Measurements from ENCODE around the gene TRIM49B. TPM values are rescaled to one million over a fixed set of nuclear protein-coding genes. Genes with fewer than 3 reads are reported as not detected.
"Not testable (repeated sequence)": the region's sequence is repeated elsewhere in the genome, so short reads cannot be mapped to it uniquely, and the experiment has no call there.

Gene TRIM49B
- total and polyA plus RNA-seq, 2 of the 8 experiments (the other 6 are each of a cell fraction or from before 2014, with no cell fraction given) = not detected

DNA sequence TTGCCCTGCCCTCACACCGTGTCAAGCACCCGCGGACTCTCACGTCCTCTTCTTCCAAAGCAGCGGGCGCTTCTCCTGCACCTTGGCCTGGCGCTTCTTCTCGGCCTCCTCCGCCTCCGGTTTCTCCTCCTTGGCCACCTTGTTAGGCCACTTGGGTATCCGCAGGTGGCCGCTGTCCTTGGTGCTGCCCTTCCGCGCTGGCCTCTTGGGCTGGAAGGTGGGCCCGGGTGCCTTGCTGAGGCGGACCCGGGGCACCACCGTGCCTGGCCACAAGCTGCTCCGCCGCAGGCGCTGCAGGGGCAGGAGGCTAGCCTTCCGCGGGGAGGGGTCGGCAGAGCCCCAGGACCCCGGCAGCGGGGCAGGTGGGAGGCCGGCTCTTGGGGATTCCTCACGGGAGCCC is 19.6 kb downstream of the TRIM49B start:
- H3K23me2 ChIP-seq (ENCODE audit: low read depth, low read length); H4K91ac ChIP-seq (replicated peaks; ENCODE audit: insufficient read length, low read length); H3K4me1 ChIP-seq (replicated peaks in 1 of 4; ENCODE audit: control insufficient read depth in 3 of 4, insufficient read depth in 4 of 4, low read length in 3 of 4); H3K79me2 ChIP-seq (ENCODE audit: control insufficient read depth in 1 of 2, insufficient read depth in 2 of 2, low read length in 2 of 2); POLR2A ChIA-PET (ENCODE audit: partially characterized antibody); H3K56ac ChIP-seq (replicated peaks; ENCODE audit: insufficient read length, low read depth, low read length); H3K4ac ChIP-seq (replicated peaks; ENCODE audit: insufficient read length, low read depth, low read length); H3K14ac ChIP-seq (ENCODE audit: insufficient read length); CTCF ChIA-PET (ENCODE audit: partially characterized antibody); H3K36me3 ChIP-seq (ENCODE audit: control insufficient read depth in 2 of 4, insufficient read depth in 4 of 4, low read length in 3 of 4); H2BK5ac ChIP-seq (ENCODE audit: low read depth, low read length); H4K8ac ChIP-seq (ENCODE audit: extremely low read depth, insufficient read depth, low read length); H3K27me3 ChIP-seq (replicated peaks in 1 of 4; ENCODE audit: control insufficient read depth in 3 of 4, extremely low read depth in 1 of 4, insufficient read depth in 3 of 4, low read length in 3 of 4); H3K23ac ChIP-seq (ENCODE audit: insufficient read length); H3K4me2 ChIP-seq (ENCODE audit: insufficient read depth in 1 of 2, low read depth in 2 of 2, low read length in 2 of 2); H3K79me1 ChIP-seq (ENCODE audit: low read depth, low read length); H3K18ac ChIP-seq (ENCODE audit: extremely low read depth, low read length); H3K27ac ChIP-seq (ENCODE audit: low read depth, low read length); H2AK5ac ChIP-seq (ENCODE audit: low read depth, low read length); H2BK20ac ChIP-seq (ENCODE audit: low read length); DNase-seq (ENCODE audit: low read depth in 1 of 2, low spot score in 2 of 2); H2AFZ ChIP-seq (ENCODE audit: low read length); H4K20me1 ChIP-seq (replicated peaks in 1 of 2; ENCODE audit: control insufficient read depth in 1 of 2, insufficient read depth in 2 of 2, low read length in 2 of 2); H4K5ac ChIP-seq (ENCODE audit: insufficient read length, low read depth, low read length); H2BK120ac ChIP-seq (replicated peaks; ENCODE audit: low read depth, low read length); H2BK15ac ChIP-seq (ENCODE audit: low read length); FAIRE-seq; H3K9ac ChIP-seq (replicated peaks in 1 of 4; ENCODE audit: extremely low read depth in 1 of 4, low read depth in 3 of 4, low read length in 3 of 4); H3K4me3 ChIP-seq (ENCODE audit: extremely low read depth in 1 of 4, insufficient read depth in 2 of 4, low read depth in 3 of 4, low read length in 4 of 4); H2BK12ac ChIP-seq (ENCODE audit: low read depth, low read length): not testable (repeated sequence)
- WGBS, 2 experiments (ENCODE audit: extremely low coverage in 1 of 2, insufficient coverage in 1 of 2, insufficient read length in 1 of 2, insufficient replicate concordance in 2 of 2, low coverage in 1 of 2, low lambda C conversion rate in 2 of 2, missing lambda C conversion rate in 1 of 2) = 93% methylated on average over 19 of the region's 28 CpGs; no CpG with 5 or more reads in 1 of the 2 experiments
- peaks cover 10 to 39% of the 10 kb centered on the region in 2 experiments; a peak in 3 of 4 replicates for H3K9me3 ChIP-seq (ENCODE audit: insufficient read depth in 2 of 2, low read depth in 1 of 2, low read length in 1 of 2)

GRCh38 chr11:49049821-49050220 is 21.2 kb downstream of the TRIM49B start:
- H3K4me2 ChIP-seq (ENCODE audit: insufficient read depth in 1 of 2, low read depth in 2 of 2, low read length in 2 of 2); H3K27me3 ChIP-seq (replicated peaks in 1 of 4; ENCODE audit: control insufficient read depth in 3 of 4, extremely low read depth in 1 of 4, insufficient read depth in 3 of 4, low read length in 3 of 4); FAIRE-seq; H2BK15ac ChIP-seq (ENCODE audit: low read length); H3K4me3 ChIP-seq (ENCODE audit: extremely low read depth in 1 of 4, insufficient read depth in 2 of 4, low read depth in 3 of 4, low read length in 4 of 4); H4K5ac ChIP-seq (ENCODE audit: insufficient read length, low read depth, low read length); H3K23me2 ChIP-seq (ENCODE audit: low read depth, low read length); DNase-seq (ENCODE audit: low read depth in 1 of 2, low spot score in 2 of 2); H2BK20ac ChIP-seq (ENCODE audit: low read length); H3K27ac ChIP-seq (ENCODE audit: low read depth, low read length); H3K14ac ChIP-seq (ENCODE audit: insufficient read length); H3K36me3 ChIP-seq (ENCODE audit: control insufficient read depth in 2 of 4, insufficient read depth in 4 of 4, low read length in 3 of 4); H3K4ac ChIP-seq (replicated peaks; ENCODE audit: insufficient read length, low read depth, low read length); POLR2A ChIA-PET (ENCODE audit: partially characterized antibody); H3K23ac ChIP-seq (ENCODE audit: insufficient read length); H2BK5ac ChIP-seq (ENCODE audit: low read depth, low read length); H2BK12ac ChIP-seq (ENCODE audit: low read depth, low read length); H4K8ac ChIP-seq (ENCODE audit: extremely low read depth, insufficient read depth, low read length); H2BK120ac ChIP-seq (replicated peaks; ENCODE audit: low read depth, low read length); H4K91ac ChIP-seq (replicated peaks; ENCODE audit: insufficient read length, low read length); H3K4me1 ChIP-seq (replicated peaks in 1 of 4; ENCODE audit: control insufficient read depth in 3 of 4, insufficient read depth in 4 of 4, low read length in 3 of 4); H3K9ac ChIP-seq (replicated peaks in 1 of 4; ENCODE audit: extremely low read depth in 1 of 4, low read depth in 3 of 4, low read length in 3 of 4); H3K56ac ChIP-seq (replicated peaks; ENCODE audit: insufficient read length, low read depth, low read length); H4K20me1 ChIP-seq (replicated peaks in 1 of 2; ENCODE audit: control insufficient read depth in 1 of 2, insufficient read depth in 2 of 2, low read length in 2 of 2); H2AK5ac ChIP-seq (ENCODE audit: low read depth, low read length); H3K79me1 ChIP-seq (ENCODE audit: low read depth, low read length); H3K79me2 ChIP-seq (ENCODE audit: control insufficient read depth in 1 of 2, insufficient read depth in 2 of 2, low read length in 2 of 2); H3K18ac ChIP-seq (ENCODE audit: extremely low read depth, low read length); CTCF ChIA-PET (ENCODE audit: partially characterized antibody); H2AFZ ChIP-seq (ENCODE audit: low read length): not testable (repeated sequence)
- H3K9me3 ChIP-seq (ENCODE audit: insufficient read depth in 2 of 2, low read depth in 1 of 2, low read length in 1 of 2) = peaks cover 15 to 42% of the 10 kb centered on the region in 2 experiments
- 83% methylated on average over 9 of the region's 38 CpGs; no CpG with 5 or more reads in 1 of the 2 experiments for WGBS, 2 experiments (ENCODE audit: extremely low coverage in 1 of 2, insufficient coverage in 1 of 2, insufficient read length in 1 of 2, insufficient replicate concordance in 2 of 2, low coverage in 1 of 2, low lambda C conversion rate in 2 of 2, missing lambda C conversion rate in 1 of 2)
